GM12801 (cell line): ENCODE data around the gene PPARA.

Source experiments
- TF ChIP-seq, protein P1 (sequence below): IDR thresholded peaks from one replicate; pipeline ENCODE4 v1.5.1; 2011; ENCODE audit warnings: control low read depth; ENCODE audit not compliant: insufficient read length; ENCODE audit errors: extremely low read depth

PPARA gene

GRCh38 chr22:46179748-46180147 is 29.4 kb downstream of the PPARA start:
- TF ChIP-seq, protein P1, sequence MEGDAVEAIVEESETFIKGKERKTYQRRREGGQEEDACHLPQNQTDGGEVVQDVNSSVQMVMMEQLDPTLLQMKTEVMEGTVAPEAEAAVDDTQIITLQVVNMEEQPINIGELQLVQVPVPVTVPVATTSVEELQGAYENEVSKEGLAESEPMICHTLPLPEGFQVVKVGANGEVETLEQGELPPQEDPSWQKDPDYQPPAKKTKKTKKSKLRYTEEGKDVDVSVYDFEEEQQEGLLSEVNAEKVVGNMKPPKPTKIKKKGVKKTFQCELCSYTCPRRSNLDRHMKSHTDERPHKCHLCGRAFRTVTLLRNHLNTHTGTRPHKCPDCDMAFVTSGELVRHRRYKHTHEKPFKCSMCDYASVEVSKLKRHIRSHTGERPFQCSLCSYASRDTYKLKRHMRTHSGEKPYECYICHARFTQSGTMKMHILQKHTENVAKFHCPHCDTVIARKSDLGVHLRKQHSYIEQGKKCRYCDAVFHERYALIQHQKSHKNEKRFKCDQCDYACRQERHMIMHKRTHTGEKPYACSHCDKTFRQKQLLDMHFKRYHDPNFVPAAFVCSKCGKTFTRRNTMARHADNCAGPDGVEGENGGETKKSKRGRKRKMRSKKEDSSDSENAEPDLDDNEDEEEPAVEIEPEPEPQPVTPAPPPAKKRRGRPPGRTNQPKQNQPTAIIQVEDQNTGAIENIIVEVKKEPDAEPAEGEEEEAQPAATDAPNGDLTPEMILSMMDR = no peak

GRCh38 chr22:46180370-46181137 is 30.2 kb downstream of the PPARA start:
- TF ChIP-seq, protein P1 = no peak

DNA sequence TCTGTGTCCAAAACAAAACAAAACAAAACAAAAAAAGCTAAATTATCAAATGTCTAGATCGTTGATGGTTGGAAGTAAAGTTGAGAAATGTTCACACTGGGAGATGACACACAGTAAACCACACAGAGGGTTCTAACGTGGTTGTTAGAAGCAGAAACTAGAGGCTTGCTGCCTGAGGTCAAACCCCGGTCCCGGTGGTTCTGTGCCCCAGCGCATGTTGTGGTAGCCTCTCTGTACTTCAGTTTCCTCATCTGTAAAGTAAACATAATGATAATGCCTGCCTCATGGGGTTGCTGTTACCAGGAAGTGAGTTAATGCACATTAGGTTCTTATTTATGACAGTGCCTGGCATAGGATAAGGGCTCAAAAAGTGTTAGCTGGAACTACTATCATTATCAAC is 33.4 kb downstream of the PPARA start:
- TF ChIP-seq, protein P1 = no peak

DNA sequence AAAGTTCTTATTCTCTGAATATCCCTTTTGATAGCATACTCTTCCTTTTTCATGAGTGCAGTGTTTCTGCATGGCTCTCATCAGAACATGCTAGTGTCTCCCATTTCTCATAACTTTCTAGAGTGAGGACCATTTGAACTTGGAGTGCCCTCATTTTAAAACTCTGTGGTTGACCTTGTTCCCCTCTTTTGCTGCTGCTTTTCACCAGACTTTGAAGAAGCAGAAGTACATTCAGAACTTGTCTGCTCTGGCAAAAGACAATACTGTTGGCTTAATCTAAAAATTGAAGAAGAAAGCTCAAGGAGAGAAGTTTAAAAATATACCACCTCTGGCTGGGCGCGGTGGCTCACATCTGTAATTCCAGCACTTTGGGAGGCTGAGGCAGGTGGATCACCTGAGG is 35.0 kb downstream of the PPARA start:
- TF ChIP-seq, protein P1 = no peak

GRCh38 chr22:46187862-46188261 is 37.5 kb downstream of the PPARA start:
- TF ChIP-seq, protein P1 = no peak

DNA sequence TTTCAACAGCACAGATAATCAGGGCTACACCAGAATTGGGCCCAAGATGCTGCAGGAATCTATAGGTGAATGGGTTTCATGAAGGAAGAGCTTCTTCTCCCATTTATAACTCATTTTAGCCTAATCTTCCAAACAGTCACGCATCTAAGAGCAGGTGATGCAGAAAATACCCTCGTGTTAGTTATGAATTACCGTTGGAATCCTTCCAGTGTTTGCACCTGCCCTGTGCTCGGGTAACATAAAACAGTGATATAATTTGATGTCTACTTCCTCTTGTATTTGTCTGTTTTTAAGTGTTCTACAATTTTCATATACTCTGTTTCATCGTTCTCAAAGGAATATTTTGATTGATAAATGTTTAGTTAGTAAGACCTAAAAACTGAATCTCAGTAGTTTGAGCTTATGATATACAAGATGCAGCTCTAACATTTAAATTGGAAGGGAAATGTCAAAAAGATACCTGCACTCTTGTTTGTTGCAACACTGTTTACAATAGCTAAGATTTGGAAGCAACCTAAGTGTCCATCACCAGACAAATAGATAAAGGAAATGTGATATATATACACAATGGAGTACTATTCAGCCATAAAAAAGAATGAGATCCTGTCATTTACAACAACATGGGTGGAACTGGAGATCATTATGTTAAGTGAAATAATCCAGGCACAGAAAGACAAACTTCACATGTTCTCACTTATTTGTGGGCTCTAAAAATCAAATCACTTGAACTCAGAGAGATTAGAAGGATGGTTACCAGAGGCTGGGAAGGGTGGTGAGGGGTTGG is 42.1 kb downstream of the PPARA start:
- TF ChIP-seq, protein P1 = no peak

DNA sequence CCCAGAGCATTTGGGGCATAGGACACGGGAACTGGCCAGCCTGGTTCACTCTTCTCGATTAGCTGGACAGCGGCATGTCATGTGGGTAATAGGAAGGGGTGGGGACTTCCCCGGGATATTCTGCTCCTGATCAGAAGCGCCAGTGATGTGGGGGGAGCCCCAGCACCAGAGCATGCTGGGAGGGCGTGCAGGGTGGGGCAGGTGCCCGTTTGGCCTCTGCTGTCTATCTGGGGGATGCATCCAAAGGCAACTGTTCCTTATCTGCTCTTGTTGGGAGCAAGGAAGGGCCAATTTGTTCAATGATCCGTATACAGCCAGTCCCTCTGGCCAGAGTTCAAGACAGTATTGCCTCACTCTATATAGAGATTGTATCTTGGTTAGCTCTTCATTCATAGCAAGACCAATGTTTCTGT is 43.6 kb downstream of the PPARA start:
- TF ChIP-seq, protein P1 = no peak
